NCI-H226 (cell line): ENCODE results near the gene THSD4.

Experiments used
- DNase-seq: peaks from one replicate; pipeline ENCODE4 v3.0.0-alpha.2; 2015

The THSD4 gene

GRCh38 chr15:71603379-71603778 is 488.1 kb downstream of the THSD4 start:
- no peak for DNase-seq

- DNase-seq, result no peak
Measured at GRCh38 chr15:71607383-71607782, 492.1 kb downstream of the THSD4 start.

GRCh38 chr15:71610728-71611552 is 495.7 kb downstream of the THSD4 start:
- no peak for DNase-seq

DNA sequence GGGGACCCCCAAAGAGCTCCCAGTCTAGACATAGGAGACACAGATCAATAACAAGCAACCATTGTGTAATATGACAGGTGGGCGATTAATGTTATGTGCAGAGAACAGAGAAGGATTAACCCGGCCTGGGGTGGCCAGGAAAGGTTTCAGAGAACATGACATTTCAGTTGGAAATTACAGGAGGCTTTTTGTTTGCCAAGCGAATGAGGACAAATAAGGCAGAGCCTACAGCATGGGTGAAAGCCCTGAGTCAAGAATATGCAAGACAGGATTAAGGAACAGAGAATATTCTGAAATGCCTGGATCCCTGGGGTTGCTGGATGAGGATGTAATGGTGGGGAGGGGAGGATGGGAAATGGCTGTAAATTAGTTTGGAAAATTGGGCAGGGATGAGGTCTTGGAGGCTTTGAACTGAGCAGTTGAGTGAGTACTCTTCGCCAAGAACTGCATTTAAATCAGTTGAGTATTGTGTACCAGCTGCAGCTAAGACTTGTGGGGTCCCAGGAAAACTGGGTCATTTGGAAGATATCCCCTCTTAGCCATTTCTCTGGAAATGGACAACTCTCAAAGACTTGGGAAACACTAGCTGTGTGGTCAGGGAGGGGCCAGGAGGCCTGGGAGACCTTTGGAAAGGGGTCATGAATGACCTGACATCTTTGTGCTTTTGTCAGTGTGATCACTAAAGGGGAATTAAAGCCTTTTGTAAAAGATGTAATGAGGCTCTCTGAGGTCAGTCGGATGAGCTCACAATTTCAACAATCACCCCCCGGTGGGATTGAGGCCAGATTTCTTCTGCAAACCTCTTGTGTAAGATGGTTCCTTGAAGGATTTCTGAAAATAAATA is 496.5 kb downstream of the THSD4 start:
- no peak for DNase-seq

GRCh38 chr15:71612397-71612722 is 497.1 kb downstream of the THSD4 start:
- DNase-seq, result no peak

DNA sequence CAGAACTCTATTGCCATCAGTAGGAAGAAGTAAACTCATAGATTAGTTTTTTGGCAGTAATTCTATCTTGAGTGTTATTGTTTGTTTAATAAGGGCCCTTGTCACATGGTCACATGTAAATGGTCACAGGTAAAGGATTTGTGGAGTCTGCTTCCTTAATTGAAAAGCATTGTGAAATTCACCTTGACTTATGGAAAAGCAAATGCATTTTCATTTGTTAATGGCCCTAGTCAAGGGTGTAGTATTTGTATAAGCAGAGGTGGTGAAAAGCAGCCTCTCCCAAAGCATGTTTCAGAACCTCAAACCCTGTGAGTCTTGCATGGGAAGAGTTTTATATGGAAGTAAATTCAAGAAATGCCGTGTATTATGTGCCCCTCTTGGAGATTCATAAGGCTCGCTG is 497.6 kb downstream of the THSD4 start:
- no peak for DNase-seq

GRCh38 chr15:71623111-71623510 is 507.8 kb downstream of the THSD4 start:
- DNase-seq, result no peak

DNA sequence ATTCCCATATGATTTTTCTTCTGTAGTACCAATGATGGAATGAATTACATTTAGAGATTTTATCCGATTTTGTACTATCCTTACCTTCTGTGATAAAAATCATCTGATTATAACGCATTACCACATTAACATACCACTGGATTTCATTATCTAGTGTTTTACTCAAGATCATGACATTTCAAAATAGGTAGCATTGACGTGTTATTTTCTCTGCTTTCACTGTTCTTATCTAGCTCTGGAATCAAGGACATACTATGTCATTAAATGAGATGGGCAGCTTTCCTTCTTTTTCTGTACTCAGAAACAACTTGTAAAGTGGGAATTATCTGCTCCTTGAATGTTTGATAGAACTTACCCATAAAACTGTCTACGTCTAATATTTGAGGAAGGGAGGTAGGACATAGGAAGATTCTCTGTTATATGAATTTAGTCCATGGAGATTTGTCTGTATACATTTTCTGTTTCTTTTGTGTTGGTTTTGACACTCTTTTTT is 511.4 kb downstream of the THSD4 start:
- no peak for DNase-seq

DNA sequence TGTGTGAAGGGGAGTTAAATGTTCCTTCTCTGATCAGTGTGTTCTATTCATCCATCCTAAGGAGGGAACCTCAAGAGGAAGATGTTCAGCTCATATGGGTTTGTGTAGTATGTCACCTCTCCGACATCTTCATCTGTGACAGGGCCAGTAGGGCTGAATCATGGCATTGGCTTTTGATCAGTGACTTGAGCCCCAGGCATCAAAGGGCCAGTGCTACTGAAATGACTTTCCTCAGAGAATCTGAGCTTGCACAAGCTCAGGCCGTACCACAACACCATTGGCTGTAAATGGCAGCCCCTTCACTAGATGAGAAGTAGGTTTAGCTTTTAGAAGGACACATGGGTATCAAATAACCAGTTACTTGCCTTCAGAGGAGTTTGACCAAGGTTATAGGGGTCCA is 511.9 kb downstream of the THSD4 start:
- DNase-seq, result no peak

- DNase-seq, result no peak
Measured at GRCh38 chr15:71627604-71628003, 512.3 kb downstream of the THSD4 start.

GRCh38 chr15:71628988-71629770 is 513.9 kb downstream of the THSD4 start:
- no peak for DNase-seq

GRCh38 chr15:71629781-71630474 is 514.7 kb downstream of the THSD4 start:
- no peak for DNase-seq

DNA sequence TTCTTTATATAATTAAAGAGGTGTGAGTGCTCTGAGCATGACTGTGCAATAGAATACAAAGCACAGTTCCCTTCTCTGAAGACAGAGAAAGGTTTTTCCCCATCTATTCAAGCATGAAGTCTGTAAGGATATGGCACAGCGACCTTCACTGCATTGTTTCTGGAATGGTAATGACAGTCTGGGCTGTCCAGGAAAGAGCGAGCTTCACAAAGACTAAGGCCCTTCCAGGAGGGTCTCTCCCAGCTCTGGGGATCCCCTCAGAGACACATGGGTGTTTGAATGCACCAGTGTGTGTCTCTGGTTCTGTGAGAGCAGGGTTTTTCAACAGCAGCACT is 515.2 kb downstream of the THSD4 start:
- DNase-seq, result no peak

DNA sequence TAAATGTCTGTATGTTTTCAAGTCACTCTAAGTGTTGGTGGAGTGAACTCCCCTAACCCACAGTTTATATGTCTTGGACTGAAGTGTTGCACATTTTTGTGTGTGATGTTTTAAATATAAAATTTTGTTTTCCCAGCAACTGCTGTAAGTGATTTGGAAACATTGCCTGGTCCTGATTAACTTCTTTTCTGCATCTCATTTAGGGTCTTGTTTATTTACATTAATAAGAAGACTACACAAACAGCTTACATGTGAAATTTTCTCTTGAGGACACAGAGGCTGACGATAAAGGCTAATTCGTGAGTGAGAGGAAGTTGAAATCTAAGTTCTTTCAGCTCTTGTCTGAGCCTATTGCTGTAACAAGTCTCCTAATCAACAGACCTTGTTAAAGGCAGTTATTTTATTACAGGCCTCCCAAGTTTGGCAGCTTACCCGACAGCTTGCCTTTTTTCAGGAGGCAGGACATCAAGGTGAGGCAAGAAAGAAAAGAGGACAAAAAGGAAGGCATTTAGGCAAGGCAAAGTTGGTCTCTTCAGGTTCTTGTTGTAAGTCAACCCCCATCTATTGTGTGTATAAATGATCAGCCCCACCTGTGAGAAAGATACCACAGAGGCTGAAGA is 517.4 kb downstream of the THSD4 start:
- DNase-seq, result no peak

DNA sequence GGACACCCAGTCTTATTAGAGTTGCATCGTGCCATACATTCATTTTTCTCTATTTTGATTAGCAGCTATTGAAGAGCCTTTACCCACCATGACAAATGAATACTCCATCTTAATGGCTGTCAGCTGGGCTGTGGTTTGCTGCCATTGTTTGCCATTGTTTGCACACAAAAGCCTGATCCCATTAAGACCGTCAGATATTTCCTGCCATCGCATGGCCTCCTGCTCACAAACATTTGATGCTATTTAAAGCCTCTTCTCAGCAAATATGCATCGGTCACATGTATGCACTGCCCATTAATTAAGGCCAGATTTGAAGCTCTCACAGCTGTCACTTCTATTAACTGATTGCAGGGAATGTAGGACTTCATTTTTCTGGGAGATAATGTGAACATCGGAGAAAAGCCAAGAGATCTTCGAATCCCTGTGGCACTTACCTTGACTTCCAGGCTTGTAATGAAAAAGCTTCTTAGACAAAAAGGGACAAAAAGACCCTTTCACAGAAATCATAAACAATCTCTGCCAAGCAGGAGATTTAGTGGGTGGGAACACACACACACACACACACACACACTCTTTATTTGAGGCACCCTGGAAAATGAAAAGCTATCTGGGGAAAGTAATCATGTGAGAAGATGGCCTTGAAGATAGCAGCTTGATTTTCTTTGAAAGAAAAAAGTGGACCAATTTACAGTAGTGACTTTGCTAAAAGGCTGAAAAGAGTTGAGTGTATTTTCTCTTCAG is 519.7 kb downstream of the THSD4 start:
- DNase-seq, result no peak

- no peak for DNase-seq
Measured at GRCh38 chr15:71635735-71636134, 520.5 kb downstream of the THSD4 start.

- no peak for DNase-seq
Measured at GRCh38 chr15:71638876-71639275, 523.6 kb downstream of the THSD4 start.

DNA sequence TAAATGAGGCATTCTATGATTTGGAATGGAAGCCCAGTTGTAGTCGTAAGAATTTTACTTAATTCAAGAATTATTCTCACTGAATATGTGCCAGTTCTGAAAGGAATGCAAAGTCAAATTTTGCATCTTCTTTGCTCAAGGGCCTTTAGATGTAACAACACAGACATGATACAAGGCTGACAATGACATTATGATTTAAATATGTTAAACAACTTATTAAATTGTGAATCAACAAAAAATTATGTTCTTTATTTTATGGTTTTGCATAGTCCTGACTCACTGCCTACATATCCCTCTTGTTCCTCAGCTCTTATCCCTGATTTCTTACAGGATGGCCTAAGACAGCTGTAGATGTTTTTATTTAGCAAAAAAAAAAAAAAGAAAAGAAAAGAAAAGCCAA is 524.2 kb downstream of the THSD4 start:
- no peak for DNase-seq

- no peak for DNase-seq
Measured at GRCh38 chr15:71643918-71644317, 528.6 kb downstream of the THSD4 start.

DNA sequence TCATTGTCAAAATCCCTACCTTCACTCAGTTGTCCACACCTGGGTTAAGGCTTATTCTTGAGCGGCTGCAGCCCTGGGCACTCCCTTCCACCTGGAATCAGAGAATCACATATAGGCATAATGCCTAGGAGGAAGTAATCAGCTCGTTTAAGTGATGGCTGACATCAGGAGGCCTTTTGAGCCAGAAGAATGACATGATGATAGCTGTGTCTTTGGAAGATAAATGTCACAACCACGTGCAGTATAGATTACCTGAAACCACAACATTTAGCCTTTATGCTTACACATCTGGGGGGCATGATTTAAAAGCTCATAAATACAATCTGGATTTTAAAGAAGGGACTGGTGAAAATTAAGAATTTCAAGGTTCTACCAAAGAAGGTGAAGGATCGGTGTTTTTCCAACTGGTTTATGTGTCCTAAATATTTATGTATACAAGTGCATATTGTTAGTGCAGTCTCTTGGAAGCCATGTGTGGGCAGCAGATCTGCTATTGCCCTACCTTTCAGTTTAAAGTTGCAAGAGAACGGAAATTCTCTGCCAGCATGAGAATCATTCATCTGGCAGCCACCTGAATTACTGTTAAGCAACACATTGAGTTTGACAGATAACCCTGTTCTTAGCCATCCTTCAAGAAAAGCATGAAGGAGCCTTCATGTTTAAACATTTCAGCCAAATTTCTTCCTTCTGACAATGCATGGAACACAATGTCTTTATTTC is 531.7 kb downstream of the THSD4 start:
- no peak for DNase-seq

DNA sequence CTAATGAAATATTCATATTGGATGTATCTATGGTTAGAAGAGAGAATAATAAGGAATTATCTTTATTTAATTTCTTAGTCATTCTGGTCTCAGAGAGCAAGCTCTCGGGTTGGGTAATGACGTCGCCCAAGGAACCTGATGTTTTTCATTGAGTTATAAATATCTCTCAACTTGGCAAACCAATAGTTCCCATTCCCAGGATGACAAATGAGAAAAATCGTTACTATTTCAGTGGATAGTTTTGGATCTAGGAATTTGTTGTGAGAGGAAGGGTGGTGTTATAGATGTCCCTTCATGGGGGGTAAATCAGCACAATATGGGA is 532.2 kb downstream of the THSD4 start:
- no peak for DNase-seq
